ENCODE data around the gene PKN2. TPM values are rescaled to one million over a fixed set of nuclear protein-coding genes. Genes with fewer than 3 reads are reported as not detected.
"Not testable (repeated sequence)": the region's sequence is repeated elsewhere in the genome, so short reads cannot be mapped to it uniquely, and the experiment has no call there.

Gene PKN2
- total and polyA plus RNA-seq, 2 donors (not counting 1 experiment from before 2014, with no cell fraction given): 11.9 to 51.6 TPM

- H3K9me3 ChIP-seq (ENCODE audit: control extremely low read depth in 1 of 3, control insufficient read depth in 2 of 3, insufficient read depth in 1 of 3, low read length in 2 of 3); H3K36me3 ChIP-seq (replicated peaks in 1 of 2; ENCODE audit: control extremely low read depth in 1 of 2, control insufficient read depth in 1 of 2, extremely low read depth in 1 of 2, insufficient read depth in 2 of 2, low read length in 1 of 2); H3K27me3 ChIP-seq (replicated peaks in 1 of 4; ENCODE audit: control extremely low read depth in 1 of 4, control insufficient read depth in 3 of 4, insufficient read depth in 4 of 4, low read length in 3 of 4); ATAC-seq (ENCODE audit: low read depth); H3K9me3 Mint-ChIP-seq (ENCODE audit: insufficient read depth); H3K27me3 Mint-ChIP-seq; H2AFZ ChIP-seq (ENCODE audit: insufficient read depth, low read depth, low read length, poor library complexity, severe bottlenecking); DNase-seq; H4K20me1 ChIP-seq (ENCODE audit: control insufficient read depth, insufficient read depth, low read length, poor library complexity, severe bottlenecking); H3K4me3 Mint-ChIP-seq: not testable (repeated sequence)
- Mint-ChIP-seq H3K27ac (peak overlapping the region; percentile 53), H3K4me1 (peaks cover 46% of the 10 kb centered on the region)
- intact Hi-C loops (cut with micrococcal nuclease): loop anchor here (2.0 kb wide), 1 partner anchor 17 kb away; the partner anchor contains the start of gene PKN2
- CTCF ChIA-PET: interaction anchor here (1.2 to 1.8 kb wide), 2 partner anchors 16 to 18 kb away, joined by 4 to 8 read pairs; partner anchors contain the start of gene PKN2
- Histone ChIP-seq H3K9ac (ENCODE audit: low read length) (peak overlapping the region; percentile 28), H3K27ac (ENCODE audit: low read length in 2 of 2) (peak overlapping the region; percentile 51 to 72), H3K4me3 (ENCODE audit: control extremely low read depth in 1 of 5, extremely low read depth in 1 of 5, insufficient read depth in 1 of 5, low read depth in 2 of 5, low read length in 4 of 5) (peak overlapping the region in 1 of 5 experiments; percentile 5), H3K4me1 (ENCODE audit: control insufficient read depth in 2 of 2, insufficient read depth in 2 of 2, low read length in 2 of 2) (peaks cover 17 to 24% of the 10 kb centered on the region in 2 donors), H3K79me2 (ENCODE audit: control insufficient read depth, insufficient read depth, low read length) (peaks cover 75% of the 10 kb centered on the region), H3K4me2 (replicated peaks; ENCODE audit: low read depth, low read length, poor library complexity, severe bottlenecking) (peak overlapping the region; percentile 62)
- POLR2A ChIA-PET: interaction anchor here (1.9 kb wide), 1 partner anchor 18 kb away, joined by 8 read pairs; the partner anchor contains the start of gene PKN2
- 94% methylated on average over 5 of the region's 5 CpGs for WGBS (ENCODE audit: insufficient coverage)
Measured at GRCh38 chr1:88701793-88702192, 17.7 kb downstream of the PKN2 start.

DNA sequence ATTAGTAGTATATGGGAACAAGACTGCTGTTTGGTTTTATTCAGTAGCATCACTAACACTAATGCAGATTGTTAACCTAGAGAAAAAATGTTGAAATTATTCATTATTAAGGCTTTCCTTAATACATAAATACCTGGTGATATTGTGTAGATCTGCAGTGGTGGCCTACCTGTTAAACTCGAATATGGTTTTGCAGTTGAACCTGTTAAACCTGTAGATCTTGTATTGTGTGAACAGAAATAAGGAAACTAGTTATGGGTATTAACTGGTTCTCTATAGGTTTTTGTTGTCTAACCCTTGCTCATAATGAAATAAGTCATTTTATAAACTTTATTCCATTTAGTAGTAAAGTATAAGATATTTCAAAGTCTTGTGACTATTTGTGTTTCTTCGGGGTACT is 23.9 kb downstream of the PKN2 start:
- no peaks in the 10 kb centered on the region for H3K27me3 Mint-ChIP-seq
- intact Hi-C loops (cut with micrococcal nuclease): no loop called here
- ChIA-PET POLR2A (no interaction called here), CTCF (no interaction called here)
- Histone ChIP-seq H2AFZ (ENCODE audit: insufficient read depth, low read depth, low read length, poor library complexity, severe bottlenecking) (no peak overlapping the region), H3K36me3 (replicated peaks in 1 of 2; ENCODE audit: control extremely low read depth in 1 of 2, control insufficient read depth in 1 of 2, extremely low read depth in 1 of 2, insufficient read depth in 2 of 2, low read length in 1 of 2) (peaks cover 5 to 7% of the 10 kb centered on the region in 2 experiments), H3K4me2 (replicated peaks; ENCODE audit: low read depth, low read length, poor library complexity, severe bottlenecking) (no peak overlapping the region), H3K4me1 (ENCODE audit: control insufficient read depth in 2 of 2, insufficient read depth in 2 of 2, low read length in 2 of 2) (no peaks in the 10 kb centered on the region), H3K27ac (ENCODE audit: low read length in 2 of 2) (no peak overlapping the region), H3K4me3 (ENCODE audit: control extremely low read depth in 1 of 5, extremely low read depth in 1 of 5, insufficient read depth in 1 of 5, low read depth in 2 of 5, low read length in 4 of 5) (no peak overlapping the region), H3K27me3 (replicated peaks in 1 of 4; ENCODE audit: control extremely low read depth in 1 of 4, control insufficient read depth in 3 of 4, insufficient read depth in 4 of 4, low read length in 3 of 4) (no peaks in the 10 kb centered on the region), H3K79me2 (ENCODE audit: control insufficient read depth, insufficient read depth, low read length) (peaks cover 80% of the 10 kb centered on the region), H4K20me1 (ENCODE audit: control insufficient read depth, insufficient read depth, low read length, poor library complexity, severe bottlenecking) (no peaks in the 10 kb centered on the region), H3K9me3 (ENCODE audit: control extremely low read depth in 1 of 3, control insufficient read depth in 2 of 3, insufficient read depth in 1 of 3, low read length in 2 of 3) (no peaks in the 10 kb centered on the region), H3K9ac (ENCODE audit: low read length) (no peak overlapping the region)
- DNase-seq: no peak
- TF ChIP-seq EZH2 (IDR thresholded peaks at IDR 0.05; ENCODE audit: borderline replicate concordance, insufficient read depth, low read depth, low read length, poor library complexity, severe bottlenecking) (no peak), CTCF (IDR thresholded peaks at IDR 0.05) (no peak)
- no peak overlapping the region for H3K27ac Mint-ChIP-seq
- peaks cover 12% of the 10 kb centered on the region for H3K4me1 Mint-ChIP-seq
- no peak for ATAC-seq (ENCODE audit: low read depth)
- no peak overlapping the region for H3K4me3 Mint-ChIP-seq
- no CpG with 5 or more reads among the region's 2 CpGs for WGBS (ENCODE audit: insufficient coverage)
- no peaks in the 10 kb centered on the region for H3K9me3 Mint-ChIP-seq (ENCODE audit: insufficient read depth)

GRCh38 chr1:88712907-88713306 is 28.8 kb downstream of the PKN2 start:
- H3K27me3 Mint-ChIP-seq; H4K20me1 ChIP-seq (ENCODE audit: control insufficient read depth, insufficient read depth, low read length, poor library complexity, severe bottlenecking); ATAC-seq (ENCODE audit: low read depth); H3K4me3 Mint-ChIP-seq; H2AFZ ChIP-seq (ENCODE audit: insufficient read depth, low read depth, low read length, poor library complexity, severe bottlenecking); H3K36me3 ChIP-seq (replicated peaks in 1 of 2; ENCODE audit: control extremely low read depth in 1 of 2, control insufficient read depth in 1 of 2, extremely low read depth in 1 of 2, insufficient read depth in 2 of 2, low read length in 1 of 2); H3K4me1 ChIP-seq (ENCODE audit: control insufficient read depth in 2 of 2, insufficient read depth in 2 of 2, low read length in 2 of 2); H3K4me2 ChIP-seq (replicated peaks; ENCODE audit: low read depth, low read length, poor library complexity, severe bottlenecking); H3K27ac Mint-ChIP-seq; intact Hi-C loops (cut with micrococcal nuclease); H3K27ac ChIP-seq (ENCODE audit: low read length in 2 of 2); POLR2A ChIA-PET; H3K4me3 ChIP-seq (ENCODE audit: control extremely low read depth in 1 of 5, extremely low read depth in 1 of 5, insufficient read depth in 1 of 5, low read depth in 2 of 5, low read length in 4 of 5); H3K27me3 ChIP-seq (replicated peaks in 1 of 4; ENCODE audit: control extremely low read depth in 1 of 4, control insufficient read depth in 3 of 4, insufficient read depth in 4 of 4, low read length in 3 of 4); H3K9me3 Mint-ChIP-seq (ENCODE audit: insufficient read depth); DNase-seq; H3K9ac ChIP-seq (ENCODE audit: low read length); CTCF ChIA-PET; H3K9me3 ChIP-seq (ENCODE audit: control extremely low read depth in 1 of 3, control insufficient read depth in 2 of 3, insufficient read depth in 1 of 3, low read length in 2 of 3): not testable (repeated sequence)
- WGBS (ENCODE audit: insufficient coverage): no CpG with 5 or more reads among the region's 1 CpG
- peaks cover 34% of the 10 kb centered on the region for H3K4me1 Mint-ChIP-seq
- peaks cover 49% of the 10 kb centered on the region for H3K79me2 ChIP-seq (ENCODE audit: control insufficient read depth, insufficient read depth, low read length)
